Cerebellar cortex (tissue), 1 donor: ENCODE results near the gene SPART.
"Not testable (repeated sequence)": the region's sequence is repeated elsewhere in the genome, so short reads cannot be mapped to it uniquely, and the experiment has no call there.

Experiments
- DNase-seq: peaks from one replicate; pipeline ENCODE4 v3.0.0-alpha.2; 2015; ENCODE audit warnings: low spot score

Gene SPART

DNA sequence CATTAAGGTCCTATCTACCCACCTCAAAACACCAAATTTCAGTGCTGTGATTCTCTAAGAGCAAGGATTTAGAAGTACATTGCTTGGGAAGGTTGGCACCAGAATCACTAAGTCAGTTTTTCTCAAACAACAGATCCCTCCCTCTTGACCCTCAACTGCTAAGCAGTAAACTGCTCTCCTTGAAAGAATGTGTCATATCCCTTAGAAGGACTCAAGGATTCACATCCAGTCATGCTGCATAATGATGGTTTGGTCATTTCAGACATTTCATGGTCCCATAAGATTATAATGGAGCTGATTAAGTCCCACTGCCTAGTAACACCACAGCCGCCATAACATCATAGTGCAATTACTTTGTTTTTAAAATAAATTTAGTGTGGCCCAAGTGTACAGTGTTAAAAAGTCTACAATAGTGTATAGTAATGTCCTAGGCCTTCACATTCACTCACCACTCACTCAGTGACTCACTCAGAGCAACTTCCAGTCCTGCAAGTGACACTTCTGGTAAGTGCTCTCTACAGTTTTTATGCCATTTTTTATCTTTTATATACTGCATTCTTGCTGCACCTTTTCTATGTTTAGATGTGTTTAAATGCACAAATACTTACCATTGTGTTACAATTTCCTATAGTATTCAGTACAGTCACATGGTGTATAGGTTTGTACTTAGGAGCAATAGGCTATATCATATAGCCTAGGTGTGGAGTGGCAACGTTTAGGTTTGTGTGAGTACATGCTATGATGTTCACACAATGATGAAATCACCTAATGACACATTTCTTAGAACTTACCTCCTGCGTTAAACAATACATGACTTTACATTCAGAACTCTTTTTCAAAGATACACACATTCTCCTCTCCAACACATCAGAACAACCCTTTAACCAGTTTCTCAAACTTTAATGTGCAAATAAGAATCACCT lies 32.9 kb downstream of the SPART start:
- DNase-seq: no peak

DNA sequence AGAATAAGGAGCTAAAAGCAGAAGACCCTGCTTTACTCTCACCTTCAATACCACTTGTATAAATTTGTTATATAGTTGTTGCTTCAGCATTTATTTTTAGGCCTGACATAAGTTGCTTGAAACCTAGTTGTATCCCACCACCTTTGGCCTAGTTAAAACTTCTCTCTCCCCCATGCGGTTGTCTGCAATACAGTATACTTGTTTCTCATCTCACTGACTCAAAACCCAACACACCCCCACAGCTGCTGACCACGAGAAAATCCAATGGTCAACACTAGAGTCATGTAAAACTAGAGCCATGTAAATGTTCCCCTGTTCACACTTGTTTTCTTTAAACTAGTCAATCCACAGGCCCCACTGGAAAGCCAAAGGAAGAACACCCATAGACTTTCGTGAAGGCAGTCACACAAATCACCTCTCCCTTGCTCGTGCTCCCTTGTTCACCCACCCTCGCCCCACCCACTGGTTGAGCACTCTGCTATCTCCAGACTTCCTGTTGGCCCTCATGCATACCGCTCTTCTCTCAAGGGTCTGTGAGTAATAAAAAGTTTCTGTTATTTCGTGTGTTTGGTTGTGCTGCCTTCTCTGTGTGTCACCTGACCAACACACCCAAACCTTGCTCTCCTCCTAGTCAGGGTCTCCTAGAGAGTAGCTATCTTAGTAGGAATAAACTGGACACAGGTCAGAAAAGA lies 35.6 kb downstream of the SPART start:
- DNase-seq: no peak

GRCh38 chr13:36302289-36302688 lies 43.9 kb downstream of the SPART start:
- no peak for DNase-seq

DNA sequence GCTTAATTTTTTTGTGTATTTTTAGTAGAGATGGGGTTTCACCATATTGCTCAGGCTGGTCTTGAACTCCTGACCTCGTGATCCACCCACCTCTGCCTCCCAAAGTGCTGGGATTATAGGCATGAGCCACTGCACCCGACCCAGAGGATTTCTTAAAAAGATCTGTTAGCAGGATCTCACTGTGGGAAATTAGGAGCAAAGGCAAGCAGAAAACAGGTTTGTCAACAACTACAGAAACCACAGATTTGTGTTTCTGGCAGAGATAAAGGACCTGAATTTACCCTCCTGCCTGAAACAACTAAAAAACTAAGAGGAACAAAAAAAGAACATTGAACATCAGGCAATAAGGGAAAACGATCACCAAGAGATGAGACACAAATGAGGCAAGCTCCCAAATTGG lies 46.7 kb downstream of the SPART start:
- DNase-seq: not testable (repeated sequence)

GRCh38 chr13:36298535-36299068 lies 47.6 kb downstream of the SPART start:
- DNase-seq: no peak

DNA sequence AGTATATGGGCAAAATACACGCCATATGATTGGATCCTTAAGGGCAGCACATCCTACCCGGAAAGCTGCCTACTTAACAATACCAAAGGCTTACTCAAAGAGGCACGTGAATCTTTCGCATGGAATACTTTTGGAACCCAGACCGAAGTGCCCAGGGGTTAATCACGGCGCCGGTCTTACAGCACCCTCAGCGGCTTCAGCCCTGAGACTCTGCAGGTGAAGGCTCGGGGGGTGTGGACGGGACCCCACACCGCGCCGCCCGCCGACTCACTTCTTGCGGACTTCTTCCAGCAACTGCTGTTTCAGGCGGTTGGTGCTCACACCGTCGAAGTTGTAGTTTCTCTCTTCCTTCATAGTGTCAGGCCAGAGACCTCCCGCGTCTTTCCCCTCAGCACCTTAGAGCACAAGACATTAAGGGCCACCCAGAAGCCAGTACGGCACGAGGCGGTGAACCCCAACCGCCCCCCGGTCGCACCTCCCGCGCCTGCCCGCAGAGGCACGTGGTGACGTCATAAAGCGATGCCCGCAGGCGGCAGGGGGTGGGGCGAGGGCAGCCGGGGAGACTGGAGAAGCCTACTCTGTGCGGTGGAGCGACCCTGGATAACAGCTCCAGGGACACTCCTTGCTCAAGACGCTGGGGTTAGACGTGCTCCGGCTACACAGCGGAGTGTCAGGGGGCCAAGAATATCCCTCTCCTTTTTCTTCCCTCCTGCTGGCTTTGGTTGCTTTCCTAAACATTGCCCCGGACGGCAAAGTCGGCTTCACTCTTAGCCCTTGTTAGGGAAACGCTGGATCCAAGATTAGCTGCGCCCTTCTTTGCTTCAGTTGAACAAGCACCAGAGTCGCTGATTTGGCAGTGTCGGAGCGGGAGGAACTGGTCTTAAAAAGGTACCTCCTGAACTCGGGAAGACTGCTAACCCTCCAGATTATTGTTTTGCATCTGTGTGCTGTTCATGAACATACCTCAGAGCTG lies 48.5 kb downstream of the SPART start, which contains the start of gene CCDC169:
CCDC169 (minus strand) TSS at position 449 of the 973 bp plus-strand sequence; CDS start at position 354, 95 bp downstream.
- DNase-seq: no peak

DNA sequence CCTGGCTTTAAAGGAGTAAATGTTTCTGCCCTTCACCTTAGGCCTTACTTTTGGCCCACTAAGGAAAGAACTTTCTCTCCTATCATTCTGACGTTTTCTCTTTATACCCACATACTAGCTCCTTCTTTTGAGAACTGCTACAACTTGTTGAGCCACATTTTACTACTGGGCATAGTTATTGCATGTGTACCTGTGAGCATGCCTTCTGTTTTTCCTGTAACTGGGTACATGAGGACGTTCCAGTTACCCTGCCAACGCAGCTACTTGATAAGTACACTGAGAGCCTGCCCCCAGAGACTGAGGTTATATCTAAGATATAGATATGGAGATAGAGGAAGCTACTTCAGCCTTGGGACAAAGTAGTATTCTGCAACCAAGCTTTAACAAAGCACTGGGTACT lies 52.1 kb downstream of the SPART start:
- no peak for DNase-seq

DNA sequence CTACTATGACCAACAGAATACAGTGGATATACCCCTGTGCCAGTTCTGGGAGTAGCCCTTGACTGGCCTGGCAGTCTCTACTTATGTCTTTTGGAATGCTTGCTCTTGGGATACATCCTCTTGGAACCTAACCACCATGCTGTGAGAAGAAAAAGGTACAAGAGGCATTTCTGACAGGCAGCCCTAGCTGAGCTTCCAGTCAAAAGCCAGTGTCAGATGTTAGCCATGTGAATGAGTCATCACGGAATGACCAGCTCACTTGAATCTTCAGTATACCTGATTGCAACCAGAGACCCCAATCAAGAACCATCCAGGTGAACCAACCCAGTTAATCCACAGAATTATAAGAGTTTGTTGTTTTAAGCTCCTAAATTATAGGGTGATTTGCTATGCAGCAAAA lies 52.7 kb downstream of the SPART start:
- DNase-seq: no peak

GRCh38 chr13:36288794-36289391 lies 57.3 kb downstream of the SPART start:
- no peak for DNase-seq

DNA sequence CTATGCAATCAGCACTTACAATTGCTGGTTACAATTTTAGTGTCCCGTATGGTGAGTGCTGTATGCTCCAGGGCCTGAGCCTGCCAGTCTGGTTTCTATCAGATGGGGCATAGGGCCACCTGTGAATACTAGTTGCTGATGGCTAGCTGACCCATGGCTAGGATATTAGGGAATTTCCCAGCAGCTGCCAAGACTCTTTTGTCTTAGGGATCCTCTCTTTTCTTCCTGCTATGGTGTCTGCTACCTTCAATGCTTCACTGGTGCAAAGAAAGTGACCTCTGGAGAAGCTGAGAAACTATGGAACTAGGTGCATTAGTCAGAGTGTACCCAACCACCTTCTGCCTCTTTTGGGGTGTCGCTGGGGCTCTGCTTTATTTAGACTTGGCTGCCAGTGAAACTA lies 60.2 kb downstream of the SPART start:
- no peak for DNase-seq

GRCh38 chr13:36282821-36283432 lies 63.3 kb downstream of the SPART start:
- DNase-seq: peak; percentile 35

DNA sequence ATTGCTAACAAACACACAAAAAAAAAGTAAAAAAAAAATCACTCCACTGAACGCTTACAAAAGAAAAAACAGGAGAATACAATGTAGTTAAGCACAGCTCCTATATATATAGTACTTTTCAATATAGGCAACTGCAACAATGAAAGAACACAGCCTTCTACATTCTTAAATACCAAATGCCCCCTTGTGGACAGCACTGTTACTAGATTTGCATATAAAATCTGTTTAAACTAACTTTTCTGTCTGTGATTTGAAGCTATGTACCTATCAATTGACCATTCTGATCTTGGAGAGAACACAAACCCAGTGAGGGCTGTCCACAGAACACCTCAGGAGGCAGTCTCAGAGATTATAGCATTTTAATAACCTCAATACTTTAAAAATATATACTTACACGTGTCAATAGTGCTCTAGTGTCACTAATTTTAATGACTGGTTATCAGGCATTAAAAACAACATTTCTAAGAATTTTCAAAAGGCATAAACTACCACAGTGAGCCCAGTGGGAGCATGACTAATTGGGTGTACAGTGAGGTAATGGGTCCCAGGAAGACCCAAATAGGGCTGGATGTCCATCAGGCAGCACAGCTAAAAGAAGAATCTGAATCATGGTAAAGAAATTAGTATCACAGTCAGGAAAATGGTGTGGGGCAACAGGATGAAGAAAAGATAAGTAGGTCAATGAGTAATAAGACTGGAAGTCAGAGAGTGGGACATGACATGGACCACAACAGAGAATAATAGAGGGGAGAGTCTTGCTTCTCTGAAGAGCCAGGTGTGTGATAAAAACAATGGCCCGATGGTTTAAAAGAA lies 70.8 kb downstream of the SPART start:
- DNase-seq: peak; percentile 38

DNA sequence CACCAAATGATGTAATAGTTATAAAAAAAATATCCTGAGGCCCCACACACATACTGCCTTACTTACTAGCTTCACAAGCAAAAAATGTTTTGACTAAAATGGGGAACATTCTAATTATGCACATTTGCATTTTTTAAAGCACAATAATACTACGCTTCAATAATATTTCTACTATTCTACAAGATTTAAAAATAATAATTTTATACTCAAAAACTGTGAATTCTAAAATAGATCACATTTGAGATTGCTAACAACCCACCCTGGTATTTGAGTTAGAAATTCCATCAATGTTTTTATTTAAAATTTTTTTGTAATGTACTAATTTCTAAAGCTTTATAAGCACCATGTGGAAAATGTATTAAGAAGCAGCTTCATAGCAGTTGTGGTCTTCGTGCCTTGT lies 72.8 kb downstream of the SPART start:
- DNase-seq: no peak

GRCh38 chr13:36261976-36262375 lies 84.2 kb downstream of the SPART start:
- DNase-seq: no peak

- no peak for DNase-seq
These were observed 85.2 kb downstream of the SPART start for GRCh38 chr13:36261011-36261410.

DNA sequence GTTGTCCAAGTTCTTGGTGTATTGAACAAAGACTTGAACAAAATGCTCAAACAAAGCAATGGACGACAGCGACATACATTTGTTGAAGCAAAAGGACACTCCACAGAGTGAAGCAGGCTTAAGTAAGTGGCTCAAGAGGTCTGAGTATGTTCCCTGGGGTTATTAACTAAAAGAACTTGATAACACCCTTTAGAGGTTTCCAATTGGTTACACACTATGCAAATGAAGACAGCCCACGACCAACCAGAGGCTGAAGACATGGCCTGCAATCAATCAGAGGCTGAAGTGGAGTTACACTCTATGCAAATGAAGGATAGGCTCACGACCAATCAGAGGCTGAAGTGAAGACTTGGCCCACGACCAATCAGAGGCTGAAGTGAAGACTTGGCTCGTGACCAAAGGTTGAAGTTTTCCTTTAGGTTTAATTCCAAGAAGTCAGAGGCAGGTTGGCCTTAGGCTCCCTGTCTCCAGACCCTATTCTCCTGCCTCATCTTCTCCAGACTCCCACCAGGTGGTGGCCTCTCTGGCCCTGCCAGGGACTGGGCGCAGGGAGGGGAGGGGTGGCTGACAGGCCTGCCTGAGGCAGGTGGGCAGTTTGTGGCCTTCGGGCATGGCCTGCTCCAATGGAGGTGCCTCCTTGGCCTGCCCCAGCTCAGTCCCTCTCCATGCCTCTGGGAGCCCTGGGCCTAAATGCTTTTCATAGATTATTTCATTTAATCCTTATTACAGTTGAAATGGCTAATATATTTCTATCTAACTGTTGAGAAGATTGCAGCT lies 86.6 kb downstream of the SPART start:
- no peak for DNase-seq

DNA sequence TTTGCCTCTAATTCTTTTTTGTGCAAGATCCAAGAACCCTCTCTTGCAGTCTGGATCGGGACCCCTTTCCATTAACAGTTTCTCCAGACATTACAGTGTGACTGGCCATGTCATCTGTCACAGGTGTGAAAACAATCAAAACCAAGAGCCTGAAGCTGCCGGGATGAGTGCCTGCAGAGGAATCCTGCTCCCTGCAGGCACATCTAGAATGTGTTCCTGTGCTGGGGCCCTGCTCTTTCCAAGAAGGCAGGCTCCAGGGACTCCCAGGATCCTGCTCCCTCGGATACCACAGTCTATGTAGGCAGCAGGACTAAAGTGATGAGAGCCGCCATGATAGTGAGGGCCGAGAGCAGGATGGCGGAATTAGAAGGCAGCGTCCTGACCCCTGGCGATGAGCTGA lies 87.4 kb downstream of the SPART start:
- DNase-seq: no peak
